SH-SY5Y (cell line): ENCODE results near the gene DST.

Experiments used
- GATA2 ChIP-seq: IDR thresholded peaks from 2 replicates; pipeline ENCODE4 v1.6.1; 2011; ENCODE audit warnings: mild to moderate bottlenecking, low read depth, low read length
- GATA3 ChIP-seq: IDR thresholded peaks from 2 replicates; pipeline ENCODE4 v1.6.1; 2011; ENCODE audit warnings: low read depth, mild to moderate bottlenecking, low read length, moderate library complexity

DNA sequence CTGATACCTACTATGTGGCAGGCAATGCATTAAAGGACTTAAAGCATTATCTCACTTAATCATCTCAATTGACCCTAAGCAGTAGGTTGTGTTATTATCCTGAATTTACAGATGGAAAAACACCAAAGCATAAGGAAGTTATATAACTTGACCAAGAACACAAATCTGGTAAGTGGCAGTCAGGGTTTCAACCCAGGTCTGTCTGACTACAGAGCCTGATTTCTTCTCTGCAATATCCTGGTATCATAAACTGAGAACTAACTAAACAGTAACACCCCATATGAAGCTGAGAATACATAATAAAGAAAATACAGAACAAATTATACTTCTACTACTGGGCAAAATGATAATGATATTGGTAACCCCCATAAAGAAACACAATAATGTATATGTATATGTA, 13.8 kb upstream of the DST start:
- TF ChIP-seq GATA3: no peak
- no peak for TF ChIP-seq GATA2
